Measurements from ENCODE around the gene PRKCI.

GRCh38 chr3:170233530-170233929 lies 11.3 kb downstream of the PRKCI start:
- TF ChIP-seq CTCF (IDR thresholded peaks at IDR 0.05) (no peak), EZH2 (IDR thresholded peaks at IDR 0.05; ENCODE audit: borderline replicate concordance, insufficient read depth, low read depth, low read length, poor library complexity, severe bottlenecking) (no peak)
